ENCODE measurements around the gene CHD9. TPM values are rescaled to one million over a fixed set of nuclear protein-coding genes. Genes with fewer than 3 reads are reported as not detected.

The CHD9 gene
- total RNA-seq, 3 donors from 2014 or later: 65.4 to 95.9 (median 86.6) TPM

DNA sequence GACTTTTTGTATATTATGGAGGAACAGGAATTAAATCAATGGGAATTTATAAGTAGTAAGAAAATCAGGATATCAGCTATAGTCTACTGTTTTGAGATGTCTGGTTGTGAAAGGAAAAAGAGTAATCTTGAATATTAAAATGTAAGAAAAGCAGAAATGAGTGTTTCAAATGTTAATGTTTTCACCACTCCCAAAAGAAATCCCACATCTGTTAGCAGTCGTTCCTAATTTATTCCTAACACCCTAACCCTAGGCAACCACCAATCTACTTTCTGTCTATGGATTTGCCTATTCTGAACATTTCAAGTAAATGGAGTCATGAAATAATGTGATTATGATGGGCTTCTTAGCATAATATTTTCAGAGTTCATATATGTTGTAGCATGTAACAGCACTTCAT is 133.0 kb downstream of the CHD9 start:
- no peak for ATAC-seq
- DNase-seq: no peak
- peaks cover 15% of the 10 kb centered on the region for H3K9me3 ChIP-seq
- no peaks in the 10 kb centered on the region for H3K4me1 ChIP-seq (ENCODE audit: low read depth)
- intact Hi-C loops (cut with DNase I, micrococcal nuclease): no loop called here
- TF ChIP-seq, protein P1, sequence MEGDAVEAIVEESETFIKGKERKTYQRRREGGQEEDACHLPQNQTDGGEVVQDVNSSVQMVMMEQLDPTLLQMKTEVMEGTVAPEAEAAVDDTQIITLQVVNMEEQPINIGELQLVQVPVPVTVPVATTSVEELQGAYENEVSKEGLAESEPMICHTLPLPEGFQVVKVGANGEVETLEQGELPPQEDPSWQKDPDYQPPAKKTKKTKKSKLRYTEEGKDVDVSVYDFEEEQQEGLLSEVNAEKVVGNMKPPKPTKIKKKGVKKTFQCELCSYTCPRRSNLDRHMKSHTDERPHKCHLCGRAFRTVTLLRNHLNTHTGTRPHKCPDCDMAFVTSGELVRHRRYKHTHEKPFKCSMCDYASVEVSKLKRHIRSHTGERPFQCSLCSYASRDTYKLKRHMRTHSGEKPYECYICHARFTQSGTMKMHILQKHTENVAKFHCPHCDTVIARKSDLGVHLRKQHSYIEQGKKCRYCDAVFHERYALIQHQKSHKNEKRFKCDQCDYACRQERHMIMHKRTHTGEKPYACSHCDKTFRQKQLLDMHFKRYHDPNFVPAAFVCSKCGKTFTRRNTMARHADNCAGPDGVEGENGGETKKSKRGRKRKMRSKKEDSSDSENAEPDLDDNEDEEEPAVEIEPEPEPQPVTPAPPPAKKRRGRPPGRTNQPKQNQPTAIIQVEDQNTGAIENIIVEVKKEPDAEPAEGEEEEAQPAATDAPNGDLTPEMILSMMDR (IDR thresholded peaks at IDR 0.05): no peak
- no peaks in the 10 kb centered on the region for H3K36me3 ChIP-seq (ENCODE audit: low read depth)
- no peak overlapping the region for H3K4me3 ChIP-seq

DNA sequence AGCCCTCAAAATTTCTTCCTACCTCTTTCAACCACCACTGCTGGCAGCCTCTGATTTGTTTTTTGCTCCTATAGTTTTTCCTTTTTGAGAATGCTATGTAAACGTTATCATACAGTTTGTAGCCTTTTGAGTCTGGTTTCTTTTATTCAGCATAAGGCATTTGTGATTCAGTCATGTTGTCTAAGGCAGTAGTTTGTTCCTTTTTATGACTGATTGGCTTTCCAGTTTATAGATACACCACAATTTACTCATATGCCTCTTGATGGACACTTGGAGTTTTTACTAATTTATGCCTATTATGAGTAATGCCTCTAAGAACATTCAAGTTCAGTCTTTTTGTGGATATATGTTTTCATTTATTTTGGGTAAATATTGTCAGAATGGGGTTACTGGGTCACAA is 136.6 kb downstream of the CHD9 start:
- TF ChIP-seq, protein P1 (IDR thresholded peaks at IDR 0.05): no peak
- H3K36me3 ChIP-seq (ENCODE audit: low read depth): no peaks in the 10 kb centered on the region
- no peaks in the 10 kb centered on the region for H3K4me1 ChIP-seq (ENCODE audit: low read depth)
- DNase-seq (no peak), ATAC-seq (no peak)
- intact Hi-C loops (cut with DNase I, micrococcal nuclease): no loop called here
- H3K9me3 ChIP-seq: no peaks in the 10 kb centered on the region
- no peak overlapping the region for H3K4me3 ChIP-seq

DNA sequence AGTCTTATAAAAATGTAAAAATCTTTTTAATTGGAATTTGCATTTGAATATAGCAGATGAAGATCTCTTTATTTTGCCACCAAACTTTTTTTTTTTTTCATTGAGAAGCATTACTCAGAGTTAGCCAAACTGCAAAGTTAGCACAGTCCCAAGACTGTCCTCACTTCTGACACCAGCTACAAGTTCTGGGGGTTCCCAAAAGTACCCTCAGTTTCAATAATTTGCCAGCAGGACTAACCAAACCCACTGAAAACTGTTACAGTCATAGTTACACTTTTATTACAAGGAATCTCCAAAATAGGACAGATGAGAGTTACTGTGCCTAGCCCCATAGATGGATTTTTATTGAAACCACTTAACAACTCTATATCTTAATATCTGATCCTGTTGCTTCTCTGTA is 144.1 kb downstream of the CHD9 start:
- DNase-seq (no peak), ATAC-seq (no peak)
- Histone ChIP-seq H3K9me3 (no peaks in the 10 kb centered on the region), H3K4me1 (ENCODE audit: low read depth) (no peaks in the 10 kb centered on the region), H3K4me3 (no peak overlapping the region), H3K36me3 (ENCODE audit: low read depth) (no peaks in the 10 kb centered on the region)
- intact Hi-C loops (cut with DNase I, micrococcal nuclease): no loop called here
- TF ChIP-seq, protein P1 (IDR thresholded peaks at IDR 0.05): no peak

DNA sequence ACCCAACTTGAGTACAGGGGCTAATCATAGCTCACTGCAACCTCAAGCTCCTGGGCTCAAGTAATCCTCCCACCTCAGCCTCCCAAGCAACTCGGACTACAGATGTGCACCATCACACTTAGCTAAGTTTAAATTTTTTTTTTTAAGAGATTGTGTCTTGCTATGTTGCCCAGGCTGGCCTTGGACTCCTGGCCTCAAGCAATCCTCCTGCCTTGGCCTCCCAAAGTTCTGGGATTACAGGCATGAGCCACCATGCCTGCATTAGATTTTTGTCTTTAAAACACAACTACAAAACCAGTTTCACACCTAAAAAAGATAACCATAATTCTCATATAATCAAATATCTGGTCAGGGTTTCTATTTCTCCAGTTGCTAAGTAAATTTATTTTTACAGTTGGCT is 147.1 kb downstream of the CHD9 start:
- Histone ChIP-seq H3K36me3 (ENCODE audit: low read depth) (no peaks in the 10 kb centered on the region), H3K4me1 (ENCODE audit: low read depth) (no peaks in the 10 kb centered on the region), H3K9me3 (no peaks in the 10 kb centered on the region), H3K4me3 (no peak overlapping the region)
- intact Hi-C loops (cut with DNase I, micrococcal nuclease): loop anchor here in 1 of 2 donors (10.0 kb wide), 1 partner anchor 147 kb away; the partner anchor contains the start of genes CHD9 and CHD9NB
- no peak for ATAC-seq
- DNase-seq: no peak
- TF ChIP-seq, protein P1 (IDR thresholded peaks at IDR 0.05): no peak

DNA sequence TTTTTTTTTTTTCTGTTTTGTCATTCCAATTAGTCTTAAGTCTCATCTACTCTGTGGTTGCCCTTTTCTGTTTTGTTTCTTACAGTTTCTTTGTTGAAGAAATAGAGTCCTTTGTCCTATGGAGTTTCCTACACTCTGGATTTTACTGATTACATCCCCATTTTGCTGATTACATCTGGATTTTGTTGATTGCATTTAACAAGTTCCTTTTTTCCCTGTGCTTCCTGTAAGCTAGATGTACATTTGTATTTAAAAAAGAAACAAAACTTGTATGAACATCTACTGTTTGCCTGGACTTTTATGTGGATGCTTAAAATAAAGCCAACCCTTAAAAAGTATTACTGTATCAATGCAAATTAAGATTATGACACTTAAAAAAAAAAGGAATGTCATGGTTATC is 147.6 kb downstream of the CHD9 start:
- intact Hi-C loops (cut with DNase I, micrococcal nuclease): loop anchor here in 1 of 2 donors (10.0 kb wide), 1 partner anchor 148 kb away; the partner anchor contains the start of genes CHD9 and CHD9NB
- TF ChIP-seq, protein P1 (IDR thresholded peaks at IDR 0.05): no peak
- ATAC-seq: no peak

More for the DNA sequence above, 147.6 kb downstream of the CHD9 start:
- DNase-seq: no peak
- no peaks in the 10 kb centered on the region for H3K9me3 ChIP-seq
- no peaks in the 10 kb centered on the region for H3K4me1 ChIP-seq (ENCODE audit: low read depth)
- H3K36me3 ChIP-seq (ENCODE audit: low read depth): no peaks in the 10 kb centered on the region
- no peak overlapping the region for H3K4me3 ChIP-seq

Data from mucosa of descending colon (tissue), 3 donors.